Measurements from ENCODE around the gene BTN2A1. TPM values are rescaled to one million over a fixed set of nuclear protein-coding genes. Genes with fewer than 3 reads are reported as not detected.

Gene BTN2A1
- total and polyA plus RNA-seq, 10 of the 15 experiments (the other 5 are each of a cell fraction or from before 2014, with no cell fraction given): 8.2 to 28.0 (median 15.8) TPM

DNA sequence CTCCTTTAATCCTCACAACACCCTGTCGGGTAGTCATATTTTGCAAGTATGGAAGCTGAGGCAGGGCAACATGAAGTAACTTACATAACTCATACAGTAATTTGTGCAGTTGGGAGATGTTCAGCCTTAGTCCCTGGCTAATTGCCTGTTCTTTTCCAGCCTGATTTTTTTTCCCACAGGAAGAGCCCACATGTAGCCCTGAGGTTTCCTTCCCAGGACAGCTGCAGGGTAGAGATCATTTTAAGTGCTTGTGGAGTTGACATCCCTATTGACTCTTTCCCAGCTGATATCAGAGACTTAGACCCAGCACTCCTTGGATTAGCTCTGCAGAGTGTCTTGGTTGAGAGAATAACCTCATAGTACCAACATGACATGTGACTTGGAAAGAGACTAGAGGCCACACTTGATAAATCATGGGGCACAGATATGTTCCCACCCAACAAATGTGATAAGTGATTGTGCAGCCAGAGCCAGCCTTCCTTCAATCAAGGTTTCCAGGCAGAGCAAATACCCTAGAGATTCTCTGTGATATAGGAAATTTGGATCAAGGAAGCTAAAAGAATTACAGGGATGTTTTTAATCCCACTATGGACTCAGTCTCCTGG is 5.0 kb upstream of the BTN2A1 start:
- RAD21 ChIA-PET (ENCODE audit: unreplicated experiment): no interaction called here
- in situ Hi-C loops (cut with MboI): no loop called here
- CTCF ChIA-PET: no interaction called here

More for the DNA sequence above, 5.0 kb upstream of the BTN2A1 start:
- FAIRE-seq: peak; percentile 87
- TF ChIP-seq KDM1A (IDR thresholded peaks at IDR 0.05; ENCODE audit: borderline replicate concordance): no peak
- no peak for TF ChIP-seq POLR2A (IDR thresholded peaks at IDR 0.05; ENCODE audit: low read depth, low read length)
- TF ChIP-seq GABPA (IDR thresholded peaks at IDR 0.05; ENCODE audit: low read depth): no peak
- TF ChIP-seq CBX5 (IDR thresholded peaks at IDR 0.05; ENCODE audit: low read depth): no peak
- no peak for TF ChIP-seq KAT2A (conservative IDR thresholded peaks at IDR 0.05; ENCODE audit: control insufficient read depth, low read depth, low read length)
- no peak for TF ChIP-seq BMI1 (IDR thresholded peaks at IDR 0.05; ENCODE audit: borderline replicate concordance)
- no peak for TF ChIP-seq POLR2AphosphoS5 (IDR thresholded peaks at IDR 0.05; ENCODE audit: low read length)
- no peak for TF ChIP-seq RCOR1 (conservative IDR thresholded peaks at IDR 0.05; ENCODE audit: low read depth, low read length)
- no peak for TF ChIP-seq CEBPB (IDR thresholded peaks at IDR 0.05; ENCODE audit: borderline replicate concordance in 1 of 2, low read depth in 2 of 2, low read length in 2 of 2)
- no peak for TF ChIP-seq STAT1 (conservative IDR thresholded peaks at IDR 0.05)
- TF ChIP-seq HDAC2 (IDR thresholded peaks at IDR 0.05): no peak
- no peak for TF ChIP-seq MEF2A (IDR thresholded peaks at IDR 0.05; ENCODE audit: insufficient read depth, low read depth, low read length)
- no peak for TF ChIP-seq ZNF24 (IDR thresholded peaks at IDR 0.05)
- no peak for TF ChIP-seq ZBED1 (IDR thresholded peaks at IDR 0.05; ENCODE audit: borderline replicate concordance)
- TF ChIP-seq, protein P1, sequence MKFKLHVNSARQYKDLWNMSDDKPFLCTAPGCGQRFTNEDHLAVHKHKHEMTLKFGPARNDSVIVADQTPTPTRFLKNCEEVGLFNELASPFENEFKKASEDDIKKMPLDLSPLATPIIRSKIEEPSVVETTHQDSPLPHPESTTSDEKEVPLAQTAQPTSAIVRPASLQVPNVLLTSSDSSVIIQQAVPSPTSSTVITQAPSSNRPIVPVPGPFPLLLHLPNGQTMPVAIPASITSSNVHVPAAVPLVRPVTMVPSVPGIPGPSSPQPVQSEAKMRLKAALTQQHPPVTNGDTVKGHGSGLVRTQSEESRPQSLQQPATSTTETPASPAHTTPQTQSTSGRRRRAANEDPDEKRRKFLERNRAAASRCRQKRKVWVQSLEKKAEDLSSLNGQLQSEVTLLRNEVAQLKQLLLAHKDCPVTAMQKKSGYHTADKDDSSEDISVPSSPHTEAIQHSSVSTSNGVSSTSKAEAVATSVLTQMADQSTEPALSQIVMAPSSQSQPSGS (IDR thresholded peaks at IDR 0.05; ENCODE audit: low read length): no peak
- Histone ChIP-seq H3K4me3 (no peak overlapping the region), H3K27me3 (replicated peaks in 1 of 2; ENCODE audit: control insufficient read depth in 2 of 2, insufficient read depth in 2 of 2, low read length in 1 of 2) (no peaks in the 10 kb centered on the region), H3K79me2 (ENCODE audit: control insufficient read depth, insufficient read depth, low read length) (peaks cover under 1% of the 10 kb centered on the region), H3K9me3 (replicated peaks; ENCODE audit: control insufficient read depth, insufficient read depth, low read length) (no peaks in the 10 kb centered on the region), H3K36me3 (ENCODE audit: control insufficient read depth in 2 of 2, insufficient read depth in 2 of 2, low read length in 1 of 2) (peaks cover 0 to 15% of the 10 kb centered on the region in 2 experiments; a peak in 1 of 4 replicates), H2AFZ (ENCODE audit: control insufficient read depth, low read depth, low read length) (no peak overlapping the region), H4K20me1 (ENCODE audit: control insufficient read depth, insufficient read depth) (no peaks in the 10 kb centered on the region), H3K4me1 (ENCODE audit: control insufficient read depth, insufficient read depth, low read length) (peaks cover 8% of the 10 kb centered on the region), H3K9ac (ENCODE audit: control insufficient read depth, insufficient read depth, low read length) (no peak overlapping the region), H3K27ac (ENCODE audit: control insufficient read depth, insufficient read depth) (no peak overlapping the region), H3K4me2 (ENCODE audit: control insufficient read depth, insufficient read depth) (no peak overlapping the region)
- no peak for ATAC-seq
- ChIA-PET POLR2A (interaction anchor here (0.8 kb wide), 1 partner anchor 198 kb away, joined by 3 read pairs; no protein-coding TSS in a partner anchor), SMC1A (ENCODE audit: uncharacterized antibody, unreplicated experiment) (interaction anchor here (1.0 kb wide), 1 partner anchor 39 kb away, joined by 3 read pairs; no protein-coding TSS in a partner anchor)
- no peak for DNase-seq (ENCODE audit: low read depth, low spot score)
- intact Hi-C loops (cut with micrococcal nuclease; ENCODE audit: unreplicated experiment): no loop called here
- WGBS (ENCODE audit: insufficient coverage, insufficient replicate concordance, low lambda C conversion rate, missing lambda C conversion rate): 94% methylated on average over 1 of the region's 1 CpG
- BruUV-seq (replicated peaks): no TSS peak

Data from GM12878 (cell line).